SU-DHL-6 (cell line): ENCODE measurements around the gene TEX13D.

Source experiments
- EZH2phosphoT487 ChIP-seq: fragments of 200-600 bp; sonication (generic), shearing (Covaris generic); conservative IDR thresholded peaks from 2 replicates; pipeline ENCODE4 v1.6.1; 2018; ENCODE audit warnings: mild to moderate bottlenecking, antibody characterized with exemption, low read length, moderate library complexity, mixed read lengths
- TF ChIP-seq, protein P1 (sequence below): fragments of 200-600 bp; sonication (generic); IDR thresholded peaks from one replicate; pipeline ENCODE4 v1.5.1; 2017; ENCODE audit warnings: antibody characterized with exemption, mild to moderate bottlenecking, low read length, moderate library complexity; ENCODE audit not compliant: insufficient read depth, poor library complexity, severe bottlenecking

DNA sequence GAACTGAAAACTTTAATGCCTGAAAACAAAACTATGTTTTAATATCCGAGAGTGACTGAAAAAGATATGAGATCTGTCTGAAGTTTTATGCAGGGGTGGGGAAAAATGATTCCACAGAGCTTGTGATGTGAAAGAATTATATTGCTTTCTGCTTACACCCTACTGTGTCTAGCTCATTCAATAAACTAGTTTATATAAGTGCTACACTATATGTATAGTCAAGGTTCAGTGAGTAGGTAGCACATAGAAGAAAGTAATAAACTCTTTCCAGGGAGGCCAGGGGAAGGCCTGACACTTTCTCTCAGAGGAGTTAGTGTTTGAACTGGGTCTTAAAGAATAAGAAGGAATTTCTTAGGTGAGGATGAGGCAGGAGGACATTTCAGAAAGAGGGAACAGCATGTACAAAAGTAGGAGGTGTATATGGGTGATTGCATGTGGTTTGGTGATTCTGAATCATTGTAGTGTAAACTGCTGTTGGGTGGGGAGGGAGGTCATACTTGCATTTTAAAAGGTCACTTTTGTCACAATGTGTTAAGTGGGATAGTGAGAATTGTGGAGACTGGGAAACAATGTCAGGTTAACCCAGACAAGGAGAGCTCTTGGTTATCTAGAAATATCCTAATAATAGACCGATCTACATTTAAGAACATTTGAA lies 25.1 kb upstream of the TEX13D start:
- TF ChIP-seq, protein P1, sequence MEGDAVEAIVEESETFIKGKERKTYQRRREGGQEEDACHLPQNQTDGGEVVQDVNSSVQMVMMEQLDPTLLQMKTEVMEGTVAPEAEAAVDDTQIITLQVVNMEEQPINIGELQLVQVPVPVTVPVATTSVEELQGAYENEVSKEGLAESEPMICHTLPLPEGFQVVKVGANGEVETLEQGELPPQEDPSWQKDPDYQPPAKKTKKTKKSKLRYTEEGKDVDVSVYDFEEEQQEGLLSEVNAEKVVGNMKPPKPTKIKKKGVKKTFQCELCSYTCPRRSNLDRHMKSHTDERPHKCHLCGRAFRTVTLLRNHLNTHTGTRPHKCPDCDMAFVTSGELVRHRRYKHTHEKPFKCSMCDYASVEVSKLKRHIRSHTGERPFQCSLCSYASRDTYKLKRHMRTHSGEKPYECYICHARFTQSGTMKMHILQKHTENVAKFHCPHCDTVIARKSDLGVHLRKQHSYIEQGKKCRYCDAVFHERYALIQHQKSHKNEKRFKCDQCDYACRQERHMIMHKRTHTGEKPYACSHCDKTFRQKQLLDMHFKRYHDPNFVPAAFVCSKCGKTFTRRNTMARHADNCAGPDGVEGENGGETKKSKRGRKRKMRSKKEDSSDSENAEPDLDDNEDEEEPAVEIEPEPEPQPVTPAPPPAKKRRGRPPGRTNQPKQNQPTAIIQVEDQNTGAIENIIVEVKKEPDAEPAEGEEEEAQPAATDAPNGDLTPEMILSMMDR: no peak
- TF ChIP-seq EZH2phosphoT487: no peak
